GM23338 (cell line): ENCODE data around the gene KATNIP. TPM values are rescaled to one million over a fixed set of nuclear protein-coding genes. Genes with fewer than 3 reads are reported as not detected.

ENCODE experiments used
- ATAC-seq: fragments of 200-7000 bp; cut with Tn5 transposase; 3 replicates; pipeline ENCODE4 v1.9.1; 2020
- DNase-seq: peaks from one replicate; pipeline ENCODE4 v3.0.0-alpha.2; 2015; ENCODE audit warnings: low spot score
- H2AFZ ChIP-seq: fragments of 200-600 bp; sonication (generic); 2 replicates; pipeline ENCODE4 v1.8.0; 2016; ENCODE audit warnings: antibody characterized with exemption, mild to moderate bottlenecking, moderate library complexity
- H3F3A ChIP-seq: fragments of 200-600 bp; sonication (generic); replicated peaks from 2 replicates; pipeline ENCODE4 v1.8.0; 2017; ENCODE audit warnings: antibody characterized with exemption, mixed run types, low read depth
- H3K27ac ChIP-seq: fragments of 200-600 bp; sonication (generic); 2 replicates; pipeline ENCODE4 v1.6.1; 2016; ENCODE audit warnings: low read depth
- H3K27me3 ChIP-seq: fragments of 200-600 bp; sonication (generic); 2 replicates; pipeline ENCODE4 v1.8.0; 2016; ENCODE audit warnings: mild to moderate bottlenecking, mixed run types, moderate library complexity; ENCODE audit not compliant: insufficient read depth
- H3K36me3 ChIP-seq: fragments of 200-600 bp; sonication (generic); 2 replicates; pipeline ENCODE4 v1.8.0; 2016; ENCODE audit warnings: mild to moderate bottlenecking; ENCODE audit not compliant: insufficient read depth
- H3K4me1 ChIP-seq: fragments of 200-600 bp; sonication (generic); 2 replicates; pipeline ENCODE4 v1.8.0; 2016; ENCODE audit warnings: mild to moderate bottlenecking, moderate library complexity; ENCODE audit not compliant: insufficient read depth
- H3K4me2 ChIP-seq: fragments of 200-600 bp; sonication (generic); 2 replicates; pipeline ENCODE4 v1.7.1; 2017; ENCODE audit warnings: mixed run types
- H3K4me3 ChIP-seq: fragments of 200-600 bp; sonication (generic); 2 replicates; pipeline ENCODE4 v1.6.1; 2016; ENCODE audit warnings: mixed run types
- H3K79me2 ChIP-seq: fragments of 200-600 bp; sonication (generic); replicated peaks from 2 replicates; pipeline ENCODE4 v1.8.0; 2017; ENCODE audit warnings: mild to moderate bottlenecking; ENCODE audit not compliant: insufficient read depth
- H3K9me2 ChIP-seq: fragments of 200-600 bp; sonication (generic); 2 replicates; pipeline ENCODE4 v1.8.0; 2017; ENCODE audit not compliant: insufficient read depth
- H4K20me1 ChIP-seq: fragments of 200-600 bp; sonication (generic); replicated peaks from 2 replicates; pipeline ENCODE4 v1.8.0; 2017; ENCODE audit warnings: mild to moderate bottlenecking; ENCODE audit not compliant: insufficient read depth
- H3K27ac Mint-ChIP-seq: 2 replicates; pipeline ENCODE4 v1.8.0; 2020; ENCODE audit warnings: inconsistent platforms, mild to moderate bottlenecking, moderate library complexity, mixed read lengths
- H3K27me3 Mint-ChIP-seq: 3 replicates; pipeline ENCODE4 v1.8.0; 2022; ENCODE audit warnings: low read depth, mild to moderate bottlenecking, moderate library complexity, mixed read lengths, inconsistent platforms; ENCODE audit not compliant: insufficient read depth, poor library complexity
- H3K36me3 Mint-ChIP-seq: 3 replicates; pipeline ENCODE4 v1.8.0; 2021; ENCODE audit warnings: low read depth, mild to moderate bottlenecking, inconsistent platforms, moderate library complexity, mixed read lengths
- H3K4me1 Mint-ChIP-seq: 3 replicates; pipeline ENCODE4 v1.8.0; 2020; ENCODE audit warnings: mild to moderate bottlenecking, inconsistent platforms, mixed read lengths
- H3K4me3 Mint-ChIP-seq: 3 replicates; pipeline ENCODE4 v1.8.0; 2021; ENCODE audit warnings: moderate library complexity, mild to moderate bottlenecking, inconsistent platforms, mixed read lengths
- H3K9me3 Mint-ChIP-seq: 3 replicates; pipeline ENCODE4 v1.8.0; 2020; ENCODE audit warnings: moderate library complexity, mild to moderate bottlenecking, inconsistent platforms, mixed read lengths
- CREB1 ChIP-seq: fragments of 250-450 bp; sonication (Bioruptor Pico); IDR thresholded peaks from 2 replicates; pipeline ENCODE4 v1.5.0; 2020; ENCODE audit warnings: low read depth, mild to moderate bottlenecking, moderate library complexity
- EZH2 ChIP-seq: fragments of 200-600 bp; sonication (generic); IDR thresholded peaks from one replicate; pipeline ENCODE4 v1.8.0; 2017; ENCODE audit warnings: antibody characterized with exemption, mild to moderate bottlenecking, low read depth; ENCODE audit not compliant: unreplicated experiment
- EZH2phosphoT487 ChIP-seq: fragments of 200-600 bp; sonication (generic); IDR thresholded peaks from one replicate; pipeline ENCODE4 v1.8.1; 2018; ENCODE audit warnings: antibody characterized with exemption; ENCODE audit not compliant: unreplicated experiment
- JUNB ChIP-seq: IDR thresholded peaks from one replicate; pipeline ENCODE4 v1.6.1; 2016; ENCODE audit warnings: antibody characterized with exemption; ENCODE audit not compliant: unreplicated experiment
- NANOG ChIP-seq: IDR thresholded peaks from 2 replicates; pipeline ENCODE4 v1.6.1; 2016; ENCODE audit warnings: antibody characterized with exemption, borderline replicate concordance
- POLR2AphosphoS5 ChIP-seq: IDR thresholded peaks from 2 replicates; pipeline ENCODE4 v1.6.1; 2016; ENCODE audit warnings: antibody characterized with exemption, low read depth
- STAT1 ChIP-seq: IDR thresholded peaks from one replicate; pipeline ENCODE4 v1.6.1; 2016; ENCODE audit warnings: antibody characterized with exemption; ENCODE audit not compliant: unreplicated experiment
- ZNF114 ChIP-seq: fragments of 250-450 bp; sonication (Bioruptor Pico); IDR thresholded peaks from 2 replicates; pipeline ENCODE4 v1.5.0; 2020; ENCODE audit warnings: mild to moderate bottlenecking, moderate library complexity
- ZNF331 ChIP-seq: fragments of 250-450 bp; sonication (Bioruptor Pico); IDR thresholded peaks from 2 replicates; pipeline ENCODE4 v1.5.0; 2020; ENCODE audit warnings: low read depth, mild to moderate bottlenecking, moderate library complexity
- polyA plus RNA-seq: library from polyadenylated mRNA; unstranded; fragments of >200 nt; fragmentation: Nextera tagmentation; extraction: Ambion mirVana; gene quantifications from 2 replicates; pipeline ENCODE4 v1.2.1, GENCODE V29; 2016
- total RNA-seq: library from RNA; depleted of rRNA; stranded (reverse); fragments of >200 nt; shearing (Covaris generic); gene quantifications from 2 replicates; pipeline ENCODE4 v1.2.3, GENCODE V29; 2014
- TF ChIP-seq, protein P1 (sequence below), 2 experiments: fragments of 200-600 bp in 1 of 2; sonication (generic) in 1 of 2; conservative IDR thresholded peaks; 2 replicates each; pipeline versions ENCODE4 v1.5.1 to v1.6.1; 2016 to 2017; ENCODE audit warnings: antibody characterized with exemption in 2 of 2, low read depth in 2 of 2, mild to moderate bottlenecking in 2 of 2, moderate library complexity in 1 of 2
- TF ChIP-seq, protein P2 (sequence below): fragments of 250-450 bp; sonication (Bioruptor Pico); IDR thresholded peaks from 2 replicates; pipeline ENCODE4 v1.5.0; 2020; ENCODE audit warnings: mild to moderate bottlenecking, moderate library complexity
- TF ChIP-seq, protein P3 (sequence below): IDR thresholded peaks from one replicate; pipeline ENCODE4 v1.6.1; 2018; ENCODE audit warnings: antibody characterized with exemption; ENCODE audit not compliant: unreplicated experiment
- TF ChIP-seq, protein P4 (sequence below): IDR thresholded peaks from 2 replicates; pipeline ENCODE4 v1.6.1; 2016; ENCODE audit warnings: antibody characterized with exemption

Gene KATNIP
- total and polyA plus RNA-seq, 2 experiments from 2014 or later: 7.0 to 11.8 TPM

DNA sequence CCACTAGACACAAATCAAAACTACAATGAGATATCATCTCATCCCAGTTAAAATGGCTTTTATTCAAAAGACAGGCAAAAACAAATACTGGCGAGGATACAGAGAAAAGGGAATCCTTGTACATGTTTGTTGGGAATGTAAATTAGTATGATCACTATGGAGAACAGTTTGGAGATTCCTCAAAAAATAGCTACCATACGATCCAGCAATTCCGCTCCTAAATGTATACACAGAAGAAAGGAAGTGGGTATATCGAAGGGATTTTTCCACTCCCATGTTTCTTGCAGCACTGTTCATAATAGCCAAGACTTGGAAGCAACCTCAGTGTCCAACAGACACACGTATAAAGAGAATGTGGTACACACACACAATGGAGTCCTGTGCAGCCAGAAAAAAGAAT is 35.3 kb downstream of the KATNIP start:
- TF ChIP-seq, protein P1, sequence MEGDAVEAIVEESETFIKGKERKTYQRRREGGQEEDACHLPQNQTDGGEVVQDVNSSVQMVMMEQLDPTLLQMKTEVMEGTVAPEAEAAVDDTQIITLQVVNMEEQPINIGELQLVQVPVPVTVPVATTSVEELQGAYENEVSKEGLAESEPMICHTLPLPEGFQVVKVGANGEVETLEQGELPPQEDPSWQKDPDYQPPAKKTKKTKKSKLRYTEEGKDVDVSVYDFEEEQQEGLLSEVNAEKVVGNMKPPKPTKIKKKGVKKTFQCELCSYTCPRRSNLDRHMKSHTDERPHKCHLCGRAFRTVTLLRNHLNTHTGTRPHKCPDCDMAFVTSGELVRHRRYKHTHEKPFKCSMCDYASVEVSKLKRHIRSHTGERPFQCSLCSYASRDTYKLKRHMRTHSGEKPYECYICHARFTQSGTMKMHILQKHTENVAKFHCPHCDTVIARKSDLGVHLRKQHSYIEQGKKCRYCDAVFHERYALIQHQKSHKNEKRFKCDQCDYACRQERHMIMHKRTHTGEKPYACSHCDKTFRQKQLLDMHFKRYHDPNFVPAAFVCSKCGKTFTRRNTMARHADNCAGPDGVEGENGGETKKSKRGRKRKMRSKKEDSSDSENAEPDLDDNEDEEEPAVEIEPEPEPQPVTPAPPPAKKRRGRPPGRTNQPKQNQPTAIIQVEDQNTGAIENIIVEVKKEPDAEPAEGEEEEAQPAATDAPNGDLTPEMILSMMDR (conservative IDR thresholded peaks at IDR 0.05; ENCODE audit: low read depth in 2 of 2): no peak
- TF ChIP-seq JUNB (no peak), EZH2phosphoT487 (no peak), ZNF114 (CRISPR knock-in tag) (no peak), ZNF331 (CRISPR knock-in tag) (no peak), CREB1 (no peak), EZH2 (no peak), NANOG (no peak), POLR2AphosphoS5 (no peak), STAT1 (no peak)
- TF ChIP-seq, protein P2, sequence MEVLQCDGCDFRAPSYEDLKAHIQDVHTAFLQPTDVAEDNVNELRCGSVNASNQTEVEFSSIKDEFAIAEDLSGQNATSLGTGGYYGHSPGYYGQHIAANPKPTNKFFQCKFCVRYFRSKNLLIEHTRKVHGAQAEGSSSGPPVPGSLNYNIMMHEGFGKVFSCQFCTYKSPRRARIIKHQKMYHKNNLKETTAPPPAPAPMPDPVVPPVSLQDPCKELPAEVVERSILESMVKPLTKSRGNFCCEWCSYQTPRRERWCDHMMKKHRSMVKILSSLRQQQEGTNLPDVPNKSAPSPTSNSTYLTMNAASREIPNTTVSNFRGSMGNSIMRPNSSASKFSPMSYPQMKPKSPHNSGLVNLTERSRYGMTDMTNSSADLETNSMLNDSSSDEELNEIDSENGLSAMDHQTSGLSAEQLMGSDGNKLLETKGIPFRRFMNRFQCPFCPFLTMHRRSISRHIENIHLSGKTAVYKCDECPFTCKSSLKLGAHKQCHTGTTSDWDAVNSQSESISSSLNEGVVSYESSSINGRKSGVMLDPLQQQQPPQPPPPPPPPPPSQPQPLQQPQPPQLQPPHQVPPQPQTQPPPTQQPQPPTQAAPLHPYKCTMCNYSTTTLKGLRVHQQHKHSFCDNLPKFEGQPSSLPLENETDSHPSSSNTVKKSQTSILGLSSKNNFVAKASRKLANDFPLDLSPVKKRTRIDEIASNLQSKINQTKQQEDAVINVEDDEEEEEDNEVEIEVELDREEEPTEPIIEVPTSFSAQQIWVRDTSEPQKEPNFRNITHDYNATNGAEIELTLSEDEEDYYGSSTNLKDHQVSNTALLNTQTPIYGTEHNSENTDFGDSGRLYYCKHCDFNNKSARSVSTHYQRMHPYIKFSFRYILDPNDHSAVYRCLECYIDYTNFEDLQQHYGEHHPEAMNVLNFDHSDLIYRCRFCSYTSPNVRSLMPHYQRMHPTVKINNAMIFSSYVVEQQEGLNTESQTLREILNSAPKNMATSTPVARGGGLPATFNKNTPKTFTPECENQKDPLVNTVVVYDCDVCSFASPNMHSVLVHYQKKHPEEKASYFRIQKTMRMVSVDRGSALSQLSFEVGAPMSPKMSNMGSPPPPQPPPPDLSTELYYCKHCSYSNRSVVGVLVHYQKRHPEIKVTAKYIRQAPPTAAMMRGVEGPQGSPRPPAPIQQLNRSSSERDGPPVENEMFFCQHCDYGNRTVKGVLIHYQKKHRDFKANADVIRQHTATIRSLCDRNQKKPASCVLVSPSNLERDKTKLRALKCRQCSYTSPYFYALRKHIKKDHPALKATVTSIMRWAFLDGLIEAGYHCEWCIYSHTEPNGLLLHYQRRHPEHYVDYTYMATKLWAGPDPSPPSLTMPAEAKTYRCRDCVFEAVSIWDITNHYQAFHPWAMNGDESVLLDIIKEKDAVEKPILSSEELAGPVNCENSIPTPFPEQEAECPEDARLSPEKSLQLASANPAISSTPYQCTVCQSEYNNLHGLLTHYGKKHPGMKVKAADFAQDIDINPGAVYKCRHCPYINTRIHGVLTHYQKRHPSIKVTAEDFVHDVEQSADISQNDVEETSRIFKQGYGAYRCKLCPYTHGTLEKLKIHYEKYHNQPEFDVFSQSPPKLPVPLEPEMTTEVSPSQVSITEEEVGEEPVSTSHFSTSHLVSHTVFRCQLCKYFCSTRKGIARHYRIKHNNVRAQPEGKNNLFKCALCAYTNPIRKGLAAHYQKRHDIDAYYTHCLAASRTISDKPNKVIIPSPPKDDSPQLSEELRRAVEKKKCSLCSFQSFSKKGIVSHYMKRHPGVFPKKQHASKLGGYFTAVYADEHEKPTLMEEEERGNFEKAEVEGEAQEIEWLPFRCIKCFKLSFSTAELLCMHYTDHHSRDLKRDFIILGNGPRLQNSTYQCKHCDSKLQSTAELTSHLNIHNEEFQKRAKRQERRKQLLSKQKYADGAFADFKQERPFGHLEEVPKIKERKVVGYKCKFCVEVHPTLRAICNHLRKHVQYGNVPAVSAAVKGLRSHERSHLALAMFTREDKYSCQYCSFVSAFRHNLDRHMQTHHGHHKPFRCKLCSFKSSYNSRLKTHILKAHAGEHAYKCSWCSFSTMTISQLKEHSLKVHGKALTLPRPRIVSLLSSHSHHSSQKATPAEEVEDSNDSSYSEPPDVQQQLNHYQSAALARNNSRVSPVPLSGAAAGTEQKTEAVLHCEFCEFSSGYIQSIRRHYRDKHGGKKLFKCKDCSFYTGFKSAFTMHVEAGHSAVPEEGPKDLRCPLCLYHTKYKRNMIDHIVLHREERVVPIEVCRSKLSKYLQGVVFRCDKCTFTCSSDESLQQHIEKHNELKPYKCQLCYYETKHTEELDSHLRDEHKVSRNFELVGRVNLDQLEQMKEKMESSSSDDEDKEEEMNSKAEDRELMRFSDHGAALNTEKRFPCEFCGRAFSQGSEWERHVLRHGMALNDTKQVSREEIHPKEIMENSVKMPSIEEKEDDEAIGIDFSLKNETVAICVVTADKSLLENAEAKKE (CRISPR knock-in tag): no peak
- TF ChIP-seq, protein P3, sequence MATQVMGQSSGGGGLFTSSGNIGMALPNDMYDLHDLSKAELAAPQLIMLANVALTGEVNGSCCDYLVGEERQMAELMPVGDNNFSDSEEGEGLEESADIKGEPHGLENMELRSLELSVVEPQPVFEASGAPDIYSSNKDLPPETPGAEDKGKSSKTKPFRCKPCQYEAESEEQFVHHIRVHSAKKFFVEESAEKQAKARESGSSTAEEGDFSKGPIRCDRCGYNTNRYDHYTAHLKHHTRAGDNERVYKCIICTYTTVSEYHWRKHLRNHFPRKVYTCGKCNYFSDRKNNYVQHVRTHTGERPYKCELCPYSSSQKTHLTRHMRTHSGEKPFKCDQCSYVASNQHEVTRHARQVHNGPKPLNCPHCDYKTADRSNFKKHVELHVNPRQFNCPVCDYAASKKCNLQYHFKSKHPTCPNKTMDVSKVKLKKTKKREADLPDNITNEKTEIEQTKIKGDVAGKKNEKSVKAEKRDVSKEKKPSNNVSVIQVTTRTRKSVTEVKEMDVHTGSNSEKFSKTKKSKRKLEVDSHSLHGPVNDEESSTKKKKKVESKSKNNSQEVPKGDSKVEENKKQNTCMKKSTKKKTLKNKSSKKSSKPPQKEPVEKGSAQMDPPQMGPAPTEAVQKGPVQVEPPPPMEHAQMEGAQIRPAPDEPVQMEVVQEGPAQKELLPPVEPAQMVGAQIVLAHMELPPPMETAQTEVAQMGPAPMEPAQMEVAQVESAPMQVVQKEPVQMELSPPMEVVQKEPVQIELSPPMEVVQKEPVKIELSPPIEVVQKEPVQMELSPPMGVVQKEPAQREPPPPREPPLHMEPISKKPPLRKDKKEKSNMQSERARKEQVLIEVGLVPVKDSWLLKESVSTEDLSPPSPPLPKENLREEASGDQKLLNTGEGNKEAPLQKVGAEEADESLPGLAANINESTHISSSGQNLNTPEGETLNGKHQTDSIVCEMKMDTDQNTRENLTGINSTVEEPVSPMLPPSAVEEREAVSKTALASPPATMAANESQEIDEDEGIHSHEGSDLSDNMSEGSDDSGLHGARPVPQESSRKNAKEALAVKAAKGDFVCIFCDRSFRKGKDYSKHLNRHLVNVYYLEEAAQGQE: no peak
- TF ChIP-seq, protein P4, sequence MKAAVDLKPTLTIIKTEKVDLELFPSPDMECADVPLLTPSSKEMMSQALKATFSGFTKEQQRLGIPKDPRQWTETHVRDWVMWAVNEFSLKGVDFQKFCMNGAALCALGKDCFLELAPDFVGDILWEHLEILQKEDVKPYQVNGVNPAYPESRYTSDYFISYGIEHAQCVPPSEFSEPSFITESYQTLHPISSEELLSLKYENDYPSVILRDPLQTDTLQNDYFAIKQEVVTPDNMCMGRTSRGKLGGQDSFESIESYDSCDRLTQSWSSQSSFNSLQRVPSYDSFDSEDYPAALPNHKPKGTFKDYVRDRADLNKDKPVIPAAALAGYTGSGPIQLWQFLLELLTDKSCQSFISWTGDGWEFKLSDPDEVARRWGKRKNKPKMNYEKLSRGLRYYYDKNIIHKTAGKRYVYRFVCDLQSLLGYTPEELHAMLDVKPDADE: no peak
- Mint-ChIP-seq H3K9me3 (peaks cover 3% of the 10 kb centered on the region; the same call in 1 of the 3 replicates), H3K4me3 (no peak overlapping the region), H3K4me1 (no peaks in the 10 kb centered on the region; the same call in 2 of the 3 replicates), H3K27me3 (peaks cover 7% of the 10 kb centered on the region), H3K27ac (no peak overlapping the region), H3K36me3 (peaks cover 15% of the 10 kb centered on the region)
- Histone ChIP-seq H2AFZ (no peak overlapping the region), H3F3A (no peaks in the 10 kb centered on the region), H3K4me1 (no peaks in the 10 kb centered on the region), H3K79me2 (no peaks in the 10 kb centered on the region), H3K4me3 (no peak overlapping the region), H3K36me3 (no peaks in the 10 kb centered on the region), H4K20me1 (no peaks in the 10 kb centered on the region; the same call in 1 of the 2 replicates), H3K27ac (no peak overlapping the region), H3K4me2 (no peak overlapping the region), H3K9me2 (no peaks in the 10 kb centered on the region), H3K27me3 (no peaks in the 10 kb centered on the region)
- DNase-seq (no peak), ATAC-seq (no peak)
